Measurements from ENCODE around the gene GAK. TPM values are rescaled to one million over a fixed set of nuclear protein-coding genes. Genes with fewer than 3 reads are reported as not detected.
A peak's percentile ranks its signal among the peaks of the same experiment; 100 is the strongest.

GAK gene
- total and polyA plus RNA-seq, 7 donors, result 20.9 to 55.8 (median 36.4) TPM

GRCh38 chr4:912548-913279 is 19.4 kb downstream of the GAK start:
- no peaks in the 10 kb centered on the region for H3K4me1 ChIP-seq
- 80 to 83% (median 82%) methylated on average over 19 of the region's 19 CpGs for WGBS, 3 donors
- H3K4me3 ChIP-seq, result no peak overlapping the region
- H3K36me3 ChIP-seq (ENCODE audit: insufficient read depth in 1 of 2, low read depth in 1 of 2), result peaks cover 3 to 47% of the 10 kb centered on the region in 2 donors
- H3K27ac ChIP-seq, result no peak overlapping the region
- no peak for TF ChIP-seq CTCF (IDR thresholded peaks at IDR 0.05)
- no peaks in the 10 kb centered on the region for H3K27me3 ChIP-seq (ENCODE audit: insufficient read depth in 3 of 3, low read length in 2 of 3)
- no peak for ATAC-seq
- intact Hi-C loops (cut with DNase I), result no loop called here
- peak; percentile 7 to 51 for DNase-seq
- no peaks in the 10 kb centered on the region for H3K9me3 ChIP-seq

- ATAC-seq (no peak), DNase-seq (peak in 1 of 2 donors; percentile 31)
- Histone ChIP-seq H3K36me3 (ENCODE audit: insufficient read depth in 1 of 2, low read depth in 1 of 2) (peaks cover 3 to 54% of the 10 kb centered on the region in 2 donors), H3K27me3 (ENCODE audit: insufficient read depth in 3 of 3, low read length in 2 of 3) (no peaks in the 10 kb centered on the region), H3K4me3 (no peak overlapping the region), H3K4me1 (no peaks in the 10 kb centered on the region), H3K9me3 (no peaks in the 10 kb centered on the region), H3K27ac (no peak overlapping the region)
- intact Hi-C loops (cut with DNase I), result no loop called here
- no peak for TF ChIP-seq CTCF (IDR thresholded peaks at IDR 0.05)
- WGBS, 3 donors, result 88 to 92% (median 90%) methylated on average over 28 to 29 of the region's 29 CpGs
Measured at GRCh38 chr4:911871-912490, 20.1 kb downstream of the GAK start.

- no peak overlapping the region for H3K27ac ChIP-seq
- no peaks in the 10 kb centered on the region for H3K27me3 ChIP-seq (ENCODE audit: insufficient read depth in 3 of 3, low read length in 2 of 3)
- peaks cover 3 to 54% of the 10 kb centered on the region in 2 donors for H3K36me3 ChIP-seq (ENCODE audit: insufficient read depth in 1 of 2, low read depth in 1 of 2)
- intact Hi-C loops (cut with DNase I), result no loop called here
- no peak for TF ChIP-seq CTCF (IDR thresholded peaks at IDR 0.05)
- WGBS, 3 donors, result 94 to 97% (median 96%) methylated on average over 23 of the region's 23 CpGs
- H3K4me3 ChIP-seq, result no peak overlapping the region
- no peaks in the 10 kb centered on the region for H3K9me3 ChIP-seq
- DNase-seq (peak; percentile 4 to 28), ATAC-seq (no peak)
- no peaks in the 10 kb centered on the region for H3K4me1 ChIP-seq
Measured at GRCh38 chr4:911221-911751, 20.8 kb downstream of the GAK start.

GRCh38 chr4:910366-911091 is 21.6 kb downstream of the GAK start:
- Histone ChIP-seq H3K4me1 (no peaks in the 10 kb centered on the region), H3K27ac (no peak overlapping the region), H3K36me3 (ENCODE audit: insufficient read depth in 1 of 2, low read depth in 1 of 2) (peaks cover 3 to 54% of the 10 kb centered on the region in 2 donors), H3K27me3 (ENCODE audit: insufficient read depth in 3 of 3, low read length in 2 of 3) (no peaks in the 10 kb centered on the region), H3K9me3 (no peaks in the 10 kb centered on the region), H3K4me3 (no peak overlapping the region)
- no peak for TF ChIP-seq CTCF (IDR thresholded peaks at IDR 0.05)
- ATAC-seq (no peak), DNase-seq (peak; percentile 10 to 34)
- intact Hi-C loops (cut with DNase I), result no loop called here
- 94 to 97% (median 96%) methylated on average over 25 to 26 of the region's 26 CpGs for WGBS, 3 donors
